CD4-positive, alpha-beta T cell treated with Interleukin-21 for 1 hour (primary cell): ENCODE data around the gene METTL23.

Source experiments
- DNase-seq: peaks from one replicate; pipeline ENCODE4 v3.0.0-alpha.2; 2020

The METTL23 gene

GRCh38 chr17:76775021-76775600, 48.5 kb downstream of the METTL23 start:
- no peak for DNase-seq

- DNase-seq, result peak; percentile 25
These were observed 54.7 kb downstream of the METTL23 start for GRCh38 chr17:76781056-76781982.

GRCh38 chr17:76783146-76783545, 56.5 kb downstream of the METTL23 start:
- no peak for DNase-seq
